ENCODE data around the gene ERP27. TPM values are rescaled to one million over a fixed set of nuclear protein-coding genes. Genes with fewer than 3 reads are reported as not detected.

Gene ERP27
- total RNA-seq, 1 donor from 2014 or later: 0.13 TPM

DNA sequence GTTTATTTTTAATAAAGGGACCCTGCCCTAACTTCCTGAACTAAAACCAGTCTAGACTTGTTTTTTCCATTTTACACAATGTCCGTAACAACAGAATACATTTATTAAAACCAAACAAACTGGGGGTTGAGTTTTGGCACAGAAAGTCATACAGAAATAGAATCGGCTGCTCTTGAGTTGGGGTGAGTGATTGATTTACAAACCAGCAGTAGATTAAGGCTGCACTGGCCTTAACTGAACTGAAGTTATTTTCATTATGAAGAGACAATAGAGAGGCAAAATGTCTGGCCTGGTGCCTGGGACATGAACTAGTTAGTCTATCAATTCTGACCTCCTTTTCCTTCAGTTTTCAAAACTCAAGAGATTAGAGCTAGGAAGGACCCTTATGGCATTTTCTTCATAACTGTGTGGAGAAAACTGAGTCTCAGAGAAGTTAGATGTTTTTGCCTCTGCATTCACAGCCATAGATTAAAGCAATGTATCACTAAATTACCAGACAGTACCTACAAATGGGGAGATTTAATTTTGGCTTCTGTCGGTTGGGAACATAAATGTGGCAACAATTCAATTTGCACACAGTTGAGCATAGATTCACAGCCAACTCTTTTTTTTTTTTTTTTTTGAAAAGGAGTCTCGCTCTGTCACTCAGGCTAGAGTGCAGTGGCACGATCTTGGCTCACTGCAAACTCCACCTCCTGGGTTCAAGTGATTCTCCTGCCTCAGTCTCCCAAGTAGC lies 32.9 kb downstream of the ERP27 start:
- TF ChIP-seq CTCF (IDR thresholded peaks at IDR 0.05; ENCODE audit: insufficient read depth, low read length, poor library complexity, severe bottlenecking): no peak
- Histone ChIP-seq H3K36me3 (ENCODE audit: control insufficient read depth, insufficient read depth, low read length) (no peaks in the 10 kb centered on the region), H3K4me3 (ENCODE audit: low read depth, low read length) (no peak overlapping the region), H3K27me3 (ENCODE audit: control insufficient read depth, insufficient read depth, low read length) (no peaks in the 10 kb centered on the region)
- DNase-seq (ENCODE audit: low read depth): no peak

- H3K36me3 ChIP-seq (ENCODE audit: control insufficient read depth, insufficient read depth, low read length): no peaks in the 10 kb centered on the region
- H3K27me3 ChIP-seq (ENCODE audit: control insufficient read depth, insufficient read depth, low read length): no peaks in the 10 kb centered on the region
- DNase-seq (ENCODE audit: low read depth): no peak
- TF ChIP-seq CTCF (IDR thresholded peaks at IDR 0.05; ENCODE audit: insufficient read depth, low read length, poor library complexity, severe bottlenecking): no peak
- H3K4me3 ChIP-seq (ENCODE audit: low read depth, low read length): no peak overlapping the region
These were observed 33.5 kb downstream of the ERP27 start for GRCh38 chr12:14904854-14905253.

- H3K4me3 ChIP-seq (ENCODE audit: low read depth, low read length): no peak overlapping the region
- no peak for DNase-seq (ENCODE audit: low read depth)
- H3K36me3 ChIP-seq (ENCODE audit: control insufficient read depth, insufficient read depth, low read length): no peaks in the 10 kb centered on the region
- TF ChIP-seq CTCF (IDR thresholded peaks at IDR 0.05; ENCODE audit: insufficient read depth, low read length, poor library complexity, severe bottlenecking): no peak
- H3K27me3 ChIP-seq (ENCODE audit: control insufficient read depth, insufficient read depth, low read length): no peaks in the 10 kb centered on the region
These were observed 34.8 kb downstream of the ERP27 start for GRCh38 chr12:14903386-14904098.

DNA sequence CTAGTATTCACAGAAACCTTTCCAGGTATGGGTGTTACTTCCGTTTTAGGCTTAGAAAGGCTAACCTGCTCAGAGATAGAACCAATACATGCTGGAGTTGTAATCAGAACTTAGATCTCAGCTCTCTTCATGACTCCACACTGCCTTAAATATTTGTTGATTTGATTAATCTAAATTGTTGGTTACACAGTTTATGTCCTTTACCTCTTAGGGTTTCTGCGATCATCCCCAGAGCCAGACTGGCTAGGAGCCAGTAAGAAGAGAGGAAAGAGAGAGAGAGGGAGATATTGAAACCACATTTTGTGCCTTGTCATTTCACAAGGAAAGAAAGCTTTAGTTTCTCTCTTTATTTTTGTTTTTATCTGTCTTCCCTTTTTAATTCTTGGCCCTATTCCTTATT lies 35.9 kb downstream of the ERP27 start:
- TF ChIP-seq CTCF (IDR thresholded peaks at IDR 0.05; ENCODE audit: insufficient read depth, low read length, poor library complexity, severe bottlenecking): no peak
- H3K36me3 ChIP-seq (ENCODE audit: control insufficient read depth, insufficient read depth, low read length): no peaks in the 10 kb centered on the region

GRCh38 chr12:14901228-14901562 lies 37.1 kb downstream of the ERP27 start:
- no peak for DNase-seq (ENCODE audit: low read depth)
- no peak for TF ChIP-seq CTCF (IDR thresholded peaks at IDR 0.05; ENCODE audit: insufficient read depth, low read length, poor library complexity, severe bottlenecking)
- Histone ChIP-seq H3K27me3 (ENCODE audit: control insufficient read depth, insufficient read depth, low read length) (no peaks in the 10 kb centered on the region), H3K36me3 (ENCODE audit: control insufficient read depth, insufficient read depth, low read length) (no peaks in the 10 kb centered on the region), H3K4me3 (ENCODE audit: low read depth, low read length) (no peak overlapping the region)

More for the DNA sequence above, 35.9 kb downstream of the ERP27 start:
- no peak overlapping the region for H3K4me3 ChIP-seq (ENCODE audit: low read depth, low read length)
- DNase-seq (ENCODE audit: low read depth): no peak
- H3K27me3 ChIP-seq (ENCODE audit: control insufficient read depth, insufficient read depth, low read length): no peaks in the 10 kb centered on the region
